HG02571 (cell line): Measurements from ENCODE around the gene TSLP.

ENCODE experiments used
- ATAC-seq: cut with Tn5 transposase; IDR thresholded peaks from one replicate; pipeline ENCODE4 v1.9.1; 2021; ENCODE audit warnings: mild to moderate bottlenecking, moderate library complexity; ENCODE audit not compliant: unreplicated experiment

TSLP gene

DNA sequence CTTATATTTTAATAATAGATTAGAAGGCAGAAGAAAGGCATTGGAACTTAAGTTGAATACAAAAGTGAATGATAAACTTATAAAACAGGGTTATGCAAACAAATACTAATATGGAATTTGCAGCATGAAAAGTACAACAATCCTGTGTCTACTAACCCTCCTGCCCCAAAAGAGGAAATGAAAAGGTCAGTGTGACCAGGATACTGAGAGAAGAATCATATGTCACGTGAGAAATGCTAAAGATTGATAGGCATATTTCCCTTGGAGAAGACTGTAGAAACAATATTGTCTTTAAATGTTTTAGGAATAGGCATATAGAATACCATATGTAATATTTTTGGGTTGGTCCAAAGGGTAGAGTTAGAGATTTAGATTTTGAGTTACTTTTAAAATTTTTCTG lies 24.5 kb downstream of the TSLP start:
- ATAC-seq: no peak

DNA sequence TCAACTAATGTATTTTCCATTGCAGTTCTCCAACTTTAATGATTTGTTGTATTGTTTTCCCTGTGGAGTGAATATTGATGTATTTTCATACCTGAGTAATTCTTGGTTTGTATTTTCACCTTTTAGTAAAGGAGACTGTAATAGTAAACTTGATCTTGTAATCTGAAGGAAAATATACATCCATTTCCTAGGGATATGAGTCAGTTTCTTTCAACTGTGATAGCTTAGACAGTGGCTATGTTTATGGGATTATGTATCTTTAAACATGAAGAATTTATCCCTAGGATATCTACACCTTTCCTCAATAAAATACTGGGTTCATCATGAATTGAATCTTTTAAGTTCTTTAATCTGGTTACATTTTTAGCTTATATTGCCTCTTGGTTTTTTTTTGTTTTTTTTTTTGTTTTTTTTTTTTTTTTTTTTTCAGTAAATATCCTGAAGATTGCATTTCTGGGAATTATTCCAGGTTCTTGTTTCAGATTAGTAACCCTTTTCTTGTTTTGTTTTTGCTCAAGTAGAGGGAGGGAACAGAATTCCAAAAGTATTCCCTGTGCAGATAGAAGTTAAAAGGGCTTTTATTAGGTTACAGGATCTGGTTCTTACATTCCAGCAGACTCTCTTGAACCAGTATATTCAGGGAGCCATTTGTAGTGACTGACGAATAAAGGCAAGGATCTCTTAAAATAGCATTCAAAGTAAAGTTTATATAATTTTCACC lies 27.7 kb downstream of the TSLP start:
- no peak for ATAC-seq

DNA sequence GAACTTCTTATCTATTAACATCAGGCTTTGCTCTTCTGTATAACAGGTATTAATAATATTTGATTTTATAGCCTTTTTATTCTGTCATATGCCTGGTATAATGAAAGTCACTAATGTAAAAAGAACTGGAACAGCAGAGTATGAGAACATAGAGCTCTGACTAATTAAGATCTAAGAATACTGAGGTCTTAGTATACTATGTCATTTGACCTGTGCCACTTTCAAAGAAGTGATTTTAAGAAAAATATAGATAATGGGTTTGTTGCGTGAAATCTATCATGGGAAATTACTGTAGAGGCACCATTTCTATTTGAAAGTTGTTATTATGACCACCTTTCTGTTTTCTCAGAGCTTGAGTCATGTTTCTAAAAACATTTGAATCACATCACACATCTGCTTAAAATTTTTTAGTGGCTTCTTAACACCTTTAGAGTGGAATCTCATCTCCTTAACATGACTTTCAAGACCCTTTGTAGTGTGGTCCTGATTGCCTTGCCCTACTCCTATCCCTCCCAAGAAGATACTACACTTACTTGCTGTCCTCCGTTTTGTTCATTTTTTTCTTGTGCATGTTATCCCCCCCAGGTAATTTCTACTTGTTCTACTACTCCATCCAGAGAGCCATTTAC lies 34.9 kb downstream of the TSLP start:
- no peak for ATAC-seq

DNA sequence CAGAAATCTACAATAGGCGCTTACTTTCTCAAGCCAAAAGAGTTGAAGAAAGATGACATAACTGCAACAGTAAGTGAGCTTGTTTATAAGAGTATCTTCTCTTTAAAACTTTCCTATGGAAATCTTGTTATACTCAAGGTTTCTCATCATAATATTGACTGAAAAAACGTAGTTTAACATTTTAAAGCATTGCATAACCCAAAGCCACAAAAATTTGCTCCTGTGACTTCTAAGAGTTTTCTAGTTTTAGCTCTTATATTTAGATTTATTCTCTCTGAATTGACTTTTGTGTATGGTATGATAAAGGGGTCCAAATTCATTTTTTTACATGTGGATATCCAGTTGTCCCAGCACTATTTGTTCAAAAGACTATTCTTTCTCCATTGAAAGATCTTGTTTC lies 35.9 kb downstream of the TSLP start:
- no peak for ATAC-seq

DNA sequence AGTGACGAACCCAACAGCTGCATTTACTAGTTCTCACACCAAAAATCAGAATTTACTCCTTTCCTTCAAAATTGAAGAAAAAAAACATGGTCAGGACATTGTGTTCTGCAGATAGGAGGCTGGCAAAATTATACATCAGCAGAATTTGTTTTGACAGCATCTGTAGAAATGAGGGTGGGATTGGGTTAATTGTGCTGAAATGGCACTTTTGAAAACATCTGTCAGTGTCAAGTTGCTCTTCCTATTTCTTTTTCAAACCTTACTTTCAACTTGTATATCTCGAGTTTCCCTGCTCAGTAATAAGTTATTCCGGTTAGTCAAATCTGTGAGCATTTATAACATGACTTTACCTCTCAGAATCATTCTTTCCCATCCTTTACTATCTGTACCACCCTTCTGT lies 40.4 kb downstream of the TSLP start:
- no peak for ATAC-seq

DNA sequence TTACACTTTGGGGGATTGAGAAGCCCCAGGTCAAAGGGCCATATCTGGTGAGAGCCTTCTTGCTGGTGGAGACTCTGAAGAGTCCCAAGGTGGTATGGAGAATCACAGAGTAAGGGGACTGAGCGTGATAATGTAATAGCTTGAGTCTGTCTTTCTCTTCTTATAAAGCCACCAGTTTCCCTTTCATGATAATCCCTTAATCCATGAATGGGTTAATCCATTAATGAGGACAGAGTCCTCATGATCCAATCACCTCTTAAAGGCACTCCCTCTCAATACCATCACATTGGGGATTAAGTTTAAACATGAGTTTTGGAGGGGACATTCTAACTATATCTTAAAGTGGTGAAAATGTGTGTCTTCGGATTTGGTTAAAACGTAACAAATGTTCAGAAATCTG lies 42.2 kb downstream of the TSLP start:
- no peak for ATAC-seq

DNA sequence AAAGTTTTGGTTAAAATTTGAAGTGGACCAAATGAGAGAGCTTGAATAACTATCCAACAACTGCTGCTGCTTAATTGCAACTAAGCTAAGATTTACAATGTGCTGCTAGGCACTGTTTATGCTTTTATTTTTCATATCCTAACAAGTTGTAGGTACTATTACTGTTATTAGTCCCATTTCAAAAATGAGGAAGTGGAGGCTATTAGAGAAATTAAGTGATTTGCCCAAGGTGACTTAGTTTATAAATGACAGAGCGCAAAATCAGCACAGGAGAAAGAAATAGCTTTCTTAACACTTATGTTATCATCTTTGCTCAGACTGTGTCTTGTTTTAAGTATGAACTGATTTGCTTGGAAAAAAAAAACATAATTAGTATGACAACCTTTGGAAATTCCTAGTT lies 43.7 kb downstream of the TSLP start:
- no peak for ATAC-seq

DNA sequence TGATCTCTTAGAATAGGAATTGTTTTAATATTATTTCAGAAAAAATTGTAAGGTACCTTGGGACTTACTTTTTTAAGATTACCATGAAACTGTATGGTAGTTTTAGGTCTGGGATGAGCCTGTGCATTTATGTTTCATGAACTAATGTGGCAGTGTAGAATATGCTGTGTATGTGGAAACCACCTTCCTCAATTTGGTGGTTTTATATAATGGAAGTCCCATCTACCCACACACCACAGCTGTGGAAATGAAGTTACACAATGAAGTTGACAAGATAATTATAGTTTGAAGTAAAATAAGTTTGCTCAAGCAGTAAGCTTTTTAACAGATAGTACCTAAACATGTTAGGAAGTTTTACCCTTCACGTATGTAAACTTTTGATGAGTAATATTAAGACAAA lies 45.0 kb downstream of the TSLP start:
- no peak for ATAC-seq

DNA sequence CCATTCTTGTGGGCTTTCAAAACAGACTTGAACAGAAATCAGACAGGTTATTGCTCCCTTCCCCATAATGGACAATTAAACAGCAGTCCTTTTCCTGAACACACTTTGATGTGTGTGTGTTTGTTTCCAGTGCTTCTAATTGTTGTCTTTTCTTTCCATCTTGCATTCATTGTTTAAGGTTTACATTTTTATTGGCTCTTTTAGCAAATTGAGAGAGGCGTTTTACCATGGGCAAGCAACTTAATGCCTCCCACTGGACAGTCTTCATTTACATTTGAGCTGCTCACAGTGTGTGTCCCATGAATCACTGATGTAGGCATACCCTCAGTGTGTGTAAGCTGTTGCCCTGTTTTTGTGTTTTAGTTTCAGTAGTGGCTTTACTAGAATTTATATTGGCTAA lies 45.6 kb downstream of the TSLP start:
- no peak for ATAC-seq

DNA sequence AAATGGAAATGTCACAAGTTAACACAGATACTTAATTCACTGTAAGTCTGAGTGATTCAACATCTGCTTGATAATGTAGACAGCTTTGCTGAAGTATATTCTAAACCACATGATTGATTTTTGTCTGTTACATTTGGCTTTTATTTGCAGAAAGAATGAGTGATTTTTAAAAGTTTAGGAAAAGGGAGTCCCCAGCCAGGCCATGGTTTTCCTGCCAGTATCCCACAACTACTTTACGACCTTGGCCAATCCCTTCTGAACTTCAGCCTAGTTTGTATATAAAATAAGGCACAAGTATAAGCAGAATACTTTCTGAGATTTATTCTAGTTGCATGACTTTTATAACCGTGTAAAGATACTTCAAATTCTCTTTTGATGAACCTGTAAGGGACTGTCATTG lies 47.7 kb downstream of the TSLP start:
- ATAC-seq: no peak

DNA sequence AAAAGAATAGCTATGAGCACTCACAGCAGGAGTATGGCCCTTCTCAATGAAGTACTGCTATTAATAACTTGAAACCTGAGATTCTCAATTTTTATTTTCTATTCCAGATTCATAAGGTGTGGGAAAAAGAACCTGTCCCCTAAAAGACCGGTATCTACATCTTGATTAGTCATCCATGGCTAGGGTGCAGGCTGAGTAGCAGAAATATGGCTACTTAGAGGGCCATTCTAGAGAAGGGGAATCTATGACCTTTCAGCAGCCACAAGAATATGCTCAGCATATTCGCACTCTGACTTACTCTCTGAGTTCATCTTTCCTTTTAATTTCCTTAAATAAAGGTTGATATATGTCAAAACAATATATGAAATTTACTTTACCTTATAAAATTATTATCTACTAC lies 48.3 kb downstream of the TSLP start:
- no peak for ATAC-seq

DNA sequence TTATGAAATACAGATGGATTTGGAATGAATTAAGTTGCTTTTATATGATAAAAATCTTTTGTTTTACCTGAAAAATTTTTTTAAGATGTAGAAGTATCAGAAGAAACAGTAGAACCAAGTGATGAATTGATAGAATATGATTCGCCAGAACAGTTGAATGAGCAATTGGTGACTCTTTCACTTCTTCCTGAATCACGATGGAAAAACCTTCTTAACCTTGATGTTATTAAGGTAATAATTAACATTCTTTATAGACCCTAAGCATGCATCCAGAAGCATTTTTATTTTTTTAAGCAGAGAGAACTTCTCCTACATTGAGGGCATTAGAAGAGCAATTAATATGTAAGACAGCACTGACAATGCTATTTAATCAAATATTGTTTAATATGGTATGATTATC lies 49.4 kb downstream of the TSLP start:
- no peak for ATAC-seq

DNA sequence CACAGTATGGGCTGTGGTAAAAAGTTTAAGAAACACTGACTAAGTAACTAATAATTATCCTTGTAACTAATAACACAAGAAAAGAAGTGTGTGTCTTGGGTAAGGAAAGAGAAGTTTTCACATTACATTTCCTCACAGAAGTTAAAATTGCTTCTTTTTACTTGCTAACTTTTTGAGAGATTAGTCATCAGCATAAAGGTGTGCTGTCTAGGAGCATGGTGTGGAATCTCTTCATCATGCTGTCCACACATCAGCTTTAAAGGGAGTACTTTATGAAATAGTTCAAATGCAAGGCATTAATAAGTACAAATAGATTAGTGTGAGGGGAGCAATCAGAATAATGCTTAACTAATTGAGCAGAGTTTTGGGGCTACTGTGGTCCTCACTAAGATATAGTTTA lies 50.4 kb downstream of the TSLP start:
- ATAC-seq: no peak

DNA sequence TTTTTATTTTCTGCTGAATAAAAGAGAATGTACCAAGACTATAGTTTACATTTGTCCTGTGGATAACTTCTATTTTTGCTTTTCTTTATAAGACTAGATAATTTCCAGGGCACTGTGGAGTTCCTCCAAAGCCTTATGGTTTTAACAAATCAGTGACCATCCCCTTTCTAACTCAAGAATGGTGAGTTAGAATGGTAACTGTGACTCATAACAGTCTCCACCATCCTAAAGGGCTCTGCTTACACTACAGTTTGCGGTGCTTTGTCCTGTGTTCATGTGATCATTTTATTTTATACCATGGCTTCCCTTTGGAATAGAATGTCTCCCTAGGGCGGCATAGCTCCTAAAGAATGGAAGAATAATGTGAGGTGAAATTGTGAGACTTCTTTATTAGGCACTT lies 50.9 kb downstream of the TSLP start:
- ATAC-seq: no peak

DNA sequence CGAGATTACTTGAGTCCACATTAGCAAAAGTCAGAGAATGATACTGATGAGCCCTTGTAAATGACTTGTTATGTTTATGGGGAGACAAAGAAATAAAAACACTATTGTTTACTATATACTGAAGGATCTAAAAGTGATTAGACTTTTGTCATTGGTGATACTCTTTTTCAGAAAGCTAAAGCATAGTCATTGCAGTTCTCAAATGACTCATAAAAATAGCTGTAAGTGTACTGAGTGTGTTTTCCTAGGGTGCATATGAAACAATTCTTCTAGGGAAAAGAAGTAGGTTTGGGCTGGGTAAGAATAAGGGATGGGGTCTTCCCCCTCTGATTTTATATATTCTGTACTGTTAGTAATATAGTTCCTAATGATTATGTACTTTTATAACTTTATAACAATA lies 53.3 kb downstream of the TSLP start:
- no peak for ATAC-seq

DNA sequence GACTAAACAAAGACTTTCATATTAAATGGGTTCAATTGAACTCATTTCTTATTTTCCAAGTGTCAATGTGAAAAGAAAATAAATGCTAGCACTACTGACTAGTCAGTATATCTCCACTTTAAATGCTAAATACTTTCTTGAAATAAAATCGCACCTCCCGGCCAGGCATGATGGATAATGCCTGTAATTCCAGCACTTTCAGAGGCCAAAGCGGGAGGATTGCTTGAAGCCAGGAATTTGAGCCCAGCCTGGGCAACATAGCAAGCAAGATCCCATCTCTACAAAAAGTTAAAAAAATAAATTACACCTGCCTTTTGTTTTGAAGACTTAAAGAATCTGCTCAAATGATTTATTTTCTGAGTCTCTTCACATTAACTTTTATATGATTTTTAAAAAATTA lies 55.4 kb downstream of the TSLP start:
- ATAC-seq: no peak
